RPMI8226 (cell line): ENCODE data around the gene SRXN1.

Source experiments
- DNase-seq: peaks from one replicate; pipeline ENCODE4 v3.0.0-alpha.2; 2015

The SRXN1 gene

GRCh38 chr20:634148-634925 is 18.7 kb downstream of the SRXN1 start:
- DNase-seq: no peak

- DNase-seq: no peak
These were observed 21.9 kb downstream of the SRXN1 start for GRCh38 chr20:631101-631500.

GRCh38 chr20:626579-626978 is 26.4 kb downstream of the SRXN1 start:
- DNase-seq: no peak

GRCh38 chr20:625360-625932 is 27.6 kb downstream of the SRXN1 start:
- peak; percentile 74 for DNase-seq

- DNase-seq: no peak
These were observed 29.3 kb downstream of the SRXN1 start for GRCh38 chr20:623704-624103.

GRCh38 chr20:623021-623420 is 30.0 kb downstream of the SRXN1 start:
- no peak for DNase-seq

GRCh38 chr20:622161-622560 is 30.8 kb downstream of the SRXN1 start:
- DNase-seq: peak; percentile 48

- no peak for DNase-seq
These were observed 31.8 kb downstream of the SRXN1 start for GRCh38 chr20:621125-621756.

GRCh38 chr20:620246-620645 is 32.8 kb downstream of the SRXN1 start:
- no peak for DNase-seq

- DNase-seq: no peak
These were observed 34.0 kb downstream of the SRXN1 start for GRCh38 chr20:618980-619379.

- DNase-seq: no peak
These were observed 34.9 kb downstream of the SRXN1 start for GRCh38 chr20:617934-618690.

GRCh38 chr20:615514-615913 is 37.5 kb downstream of the SRXN1 start:
- no peak for DNase-seq

GRCh38 chr20:611843-612185 is 41.2 kb downstream of the SRXN1 start:
- no peak for DNase-seq

- peak; percentile 36 for DNase-seq
These were observed 41.8 kb downstream of the SRXN1 start for GRCh38 chr20:611047-611842.

GRCh38 chr20:610130-611046 is 42.6 kb downstream of the SRXN1 start, which contains the start of gene TCF15:
TSS of gene TCF15 (minus strand) at chr20:610309. CDS start at chr20:610237, 72 bp downstream.
- DNase-seq: peak; percentile 74

GRCh38 chr20:609371-609964 is 43.5 kb downstream of the SRXN1 start:
- DNase-seq: peak; percentile 18

GRCh38 chr20:608970-609369 is 44.0 kb downstream of the SRXN1 start:
- DNase-seq: no peak

- no peak for DNase-seq
These were observed 45.5 kb downstream of the SRXN1 start for GRCh38 chr20:607476-607875.

GRCh38 chr20:605237-605636 is 47.8 kb downstream of the SRXN1 start:
- no peak for DNase-seq

GRCh38 chr20:603116-603640 is 49.8 kb downstream of the SRXN1 start:
- no peak for DNase-seq
